Activated T-helper 17 cell treated with anti-CD3 and anti-CD28 coated beads, Interleukin-2, amount 50 U/mL, for 72 hours (primary cell): ENCODE results near the gene LRRC43. TPM values are rescaled to one million over a fixed set of nuclear protein-coding genes. Genes with fewer than 3 reads are reported as not detected.
"Not testable (repeated sequence)": the region's sequence is repeated elsewhere in the genome, so short reads cannot be mapped to it uniquely, and the experiment has no call there.

Source experiments
- ATAC-seq: fragments of 150-1000 bp; cut with Tn5 transposase; replicated peaks from 2 replicates; pipeline ENCODE4 v1.10.0; 2021; ENCODE audit warnings: mild to moderate bottlenecking, moderate library complexity
- H3K27ac Mint-ChIP-seq: one replicate; pipeline ENCODE4 v1.8.0; 2022; ENCODE audit warnings: mixed read lengths
- H3K27me3 Mint-ChIP-seq: one replicate; pipeline ENCODE4 v1.8.0; 2022; ENCODE audit warnings: mixed read lengths
- H3K36me3 Mint-ChIP-seq: one replicate; pipeline ENCODE4 v1.8.0; 2022; ENCODE audit warnings: low read depth, mild to moderate bottlenecking, mixed read lengths
- H3K4me1 Mint-ChIP-seq: one replicate; pipeline ENCODE4 v1.8.0; 2022; ENCODE audit warnings: mixed read lengths
- H3K4me3 Mint-ChIP-seq: one replicate; pipeline ENCODE4 v1.8.0; 2022; ENCODE audit warnings: mild to moderate bottlenecking, mixed read lengths
- H3K9me3 Mint-ChIP-seq: one replicate; pipeline ENCODE4 v1.8.0; 2022; ENCODE audit warnings: mixed read lengths
- total RNA-seq, 2 donors: library from RNA; stranded (reverse); gene quantifications; one replicate each; pipeline ENCODE4 v1.2.3, GENCODE V29; 2022

The LRRC43 gene
- total RNA-seq, 2 donors from 2014 or later: not detected

GRCh38 chr12:122195405-122195804, 12.5 kb downstream of the LRRC43 start:
- peaks cover 12% of the 10 kb centered on the region for H3K27me3 Mint-ChIP-seq
- peaks cover 3% of the 10 kb centered on the region for H3K9me3 Mint-ChIP-seq
- H3K36me3 Mint-ChIP-seq: peaks cover 5% of the 10 kb centered on the region
- no peak for ATAC-seq
- no peak overlapping the region for H3K27ac Mint-ChIP-seq
- no peaks in the 10 kb centered on the region for H3K4me1 Mint-ChIP-seq
- H3K4me3 Mint-ChIP-seq: no peak overlapping the region

- H3K4me3 Mint-ChIP-seq: peak overlapping the region; percentile 18
- ATAC-seq: peak; percentile 78
- peaks cover 3% of the 10 kb centered on the region for H3K9me3 Mint-ChIP-seq
- H3K27me3 Mint-ChIP-seq: peaks cover 8% of the 10 kb centered on the region
- H3K36me3 Mint-ChIP-seq: peaks cover 5% of the 10 kb centered on the region
- H3K27ac Mint-ChIP-seq: peak overlapping the region; percentile 76
- H3K4me1 Mint-ChIP-seq: no peaks in the 10 kb centered on the region
Observed at GRCh38 chr12:122197612-122197966, 14.7 kb downstream of the LRRC43 start.

GRCh38 chr12:122199484-122200355, 16.8 kb downstream of the LRRC43 start:
- H3K27ac Mint-ChIP-seq: no peak overlapping the region
- H3K4me3 Mint-ChIP-seq: no peak overlapping the region
- ATAC-seq: no peak
- peaks cover under 1% of the 10 kb centered on the region for H3K4me1 Mint-ChIP-seq
- H3K27me3 Mint-ChIP-seq: peaks cover 8% of the 10 kb centered on the region
- H3K9me3 Mint-ChIP-seq: peaks cover 3% of the 10 kb centered on the region
- H3K36me3 Mint-ChIP-seq: peaks cover 8% of the 10 kb centered on the region

- no peak for ATAC-seq
- Mint-ChIP-seq H3K27me3 (peaks cover 13% of the 10 kb centered on the region), H3K27ac (no peak overlapping the region)
Observed at GRCh38 chr12:122200541-122201175, 17.7 kb downstream of the LRRC43 start.

GRCh38 chr12:122201381-122201780, 18.5 kb downstream of the LRRC43 start:
- peaks cover 13% of the 10 kb centered on the region for H3K27me3 Mint-ChIP-seq
- no peak for ATAC-seq
- H3K4me3 Mint-ChIP-seq: no peak overlapping the region

More at GRCh38 chr12:122200541-122201175, 17.7 kb downstream of the LRRC43 start:
- Mint-ChIP-seq H3K4me3 (no peak overlapping the region), H3K36me3 (peaks cover 13% of the 10 kb centered on the region), H3K9me3 (peaks cover 3% of the 10 kb centered on the region), H3K4me1 (peaks cover 6% of the 10 kb centered on the region)

GRCh38 chr12:122202017-122202416, 19.1 kb downstream of the LRRC43 start:
- Mint-ChIP-seq H3K9me3 (no peaks in the 10 kb centered on the region), H3K27ac (no peak overlapping the region), H3K4me3 (peak overlapping the region; percentile 79), H3K36me3 (peaks cover 13% of the 10 kb centered on the region), H3K4me1 (peaks cover 6% of the 10 kb centered on the region), H3K27me3 (peaks cover 13% of the 10 kb centered on the region)
- ATAC-seq: no peak

More at GRCh38 chr12:122201381-122201780, 18.5 kb downstream of the LRRC43 start:
- Mint-ChIP-seq H3K27ac (no peak overlapping the region), H3K4me1 (peaks cover 6% of the 10 kb centered on the region), H3K9me3 (no peaks in the 10 kb centered on the region), H3K36me3 (peaks cover 13% of the 10 kb centered on the region)

GRCh38 chr12:122202811-122203210, 19.9 kb downstream of the LRRC43 start:
- Mint-ChIP-seq H3K36me3 (peaks cover 15% of the 10 kb centered on the region), H3K4me3 (peak overlapping the region; percentile 79)
- not testable (repeated sequence) for ATAC-seq, H3K27ac Mint-ChIP-seq, H3K27me3 Mint-ChIP-seq, H3K9me3 Mint-ChIP-seq, H3K4me1 Mint-ChIP-seq

- Mint-ChIP-seq H3K27ac (no peak within 1 kb of the TSS), H3K4me1 (peaks cover 6% of the 10 kb centered on the region), H3K27me3 (peaks cover 5% of the 10 kb centered on the region), H3K36me3 (peaks cover 23% of the 10 kb centered on the region), H3K9me3 (no peaks in the 10 kb centered on the region), H3K4me3 (peak within 1 kb of the TSS; percentile 79)
- peak; percentile 81 for ATAC-seq
Observed at GRCh38 chr12:122203301-122204166, 20.6 kb downstream of the LRRC43 start, which contains the start of gene B3GNT4. Gene B3GNT4 (plus strand): TSS chr12:122203709. CDS start chr12:122204619, 910 bp downstream.

GRCh38 chr12:122204167-122205052, 21.5 kb downstream of the LRRC43 start:
- ATAC-seq: peak; percentile 19
- H3K36me3 Mint-ChIP-seq: peaks cover 31% of the 10 kb centered on the region
- peak overlapping the region; percentile 63 for H3K4me3 Mint-ChIP-seq
- H3K9me3 Mint-ChIP-seq: no peaks in the 10 kb centered on the region
- peaks cover 6% of the 10 kb centered on the region for H3K4me1 Mint-ChIP-seq
- peak overlapping the region; percentile 34 for H3K27ac Mint-ChIP-seq
- H3K27me3 Mint-ChIP-seq: peaks cover 5% of the 10 kb centered on the region

- ATAC-seq: no peak
- peaks cover 6% of the 10 kb centered on the region for H3K4me1 Mint-ChIP-seq
- peaks cover 5% of the 10 kb centered on the region for H3K27me3 Mint-ChIP-seq
- peak overlapping the region; percentile 63 for H3K4me3 Mint-ChIP-seq
- no peaks in the 10 kb centered on the region for H3K9me3 Mint-ChIP-seq
- H3K36me3 Mint-ChIP-seq: peaks cover 40% of the 10 kb centered on the region
- H3K27ac Mint-ChIP-seq: peak overlapping the region; percentile 34
Observed at GRCh38 chr12:122205053-122205925, 22.4 kb downstream of the LRRC43 start.

- ATAC-seq: no peak
- no peak overlapping the region for H3K4me3 Mint-ChIP-seq
- H3K27ac Mint-ChIP-seq: no peak overlapping the region
- peaks cover 5% of the 10 kb centered on the region for H3K27me3 Mint-ChIP-seq
- peaks cover 6% of the 10 kb centered on the region for H3K4me1 Mint-ChIP-seq
- peaks cover 48% of the 10 kb centered on the region for H3K36me3 Mint-ChIP-seq
- H3K9me3 Mint-ChIP-seq: no peaks in the 10 kb centered on the region
Observed at GRCh38 chr12:122206111-122206881, 23.4 kb downstream of the LRRC43 start.

- no peak for ATAC-seq
- Mint-ChIP-seq H3K27me3 (peaks cover 5% of the 10 kb centered on the region), H3K4me3 (no peak overlapping the region), H3K27ac (no peak overlapping the region), H3K4me1 (peaks cover 6% of the 10 kb centered on the region), H3K36me3 (peaks cover 55% of the 10 kb centered on the region), H3K9me3 (no peaks in the 10 kb centered on the region)
Observed at GRCh38 chr12:122206976-122207375, 24.1 kb downstream of the LRRC43 start.
